Measurements from ENCODE around the gene UNCX.

UNCX gene

DNA sequence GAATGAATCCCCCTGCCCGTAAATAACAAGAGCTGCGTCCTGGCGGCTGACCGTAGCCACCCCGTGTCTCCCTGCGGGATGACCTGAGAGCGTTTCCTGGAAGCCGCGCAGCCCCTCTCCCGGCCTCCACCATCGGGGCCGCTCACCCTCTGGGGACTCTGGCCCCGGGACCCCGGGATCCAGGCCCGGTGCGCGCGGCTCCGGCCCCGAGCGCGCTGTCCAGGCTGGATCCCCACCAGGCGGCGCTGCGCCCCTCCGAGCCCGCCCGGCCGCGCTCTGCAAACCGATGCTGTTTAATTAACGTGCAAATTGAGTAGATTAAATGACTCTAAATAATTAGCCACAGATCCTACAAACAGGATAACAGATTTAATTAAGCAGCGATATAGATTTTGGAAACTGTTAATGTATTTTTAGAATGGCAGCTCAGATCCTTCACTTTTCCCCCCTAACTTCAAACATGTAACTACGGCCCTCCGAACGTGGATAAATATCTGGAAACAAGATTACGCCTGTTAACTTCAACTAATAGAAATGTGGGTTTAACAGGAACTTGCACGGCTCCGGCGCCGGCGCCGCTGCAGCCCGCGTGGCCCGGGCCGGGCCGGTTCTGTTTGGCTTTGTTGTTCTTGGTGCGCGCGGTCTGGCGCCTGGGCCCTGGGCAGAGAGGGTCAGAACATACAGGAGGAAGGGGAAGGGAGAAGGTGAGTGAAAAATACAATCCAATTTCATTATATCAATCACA is 7.1 kb upstream of the UNCX start:
- Mint-ChIP-seq H3K4me3 (no peak overlapping the region), H3K36me3 (no peaks in the 10 kb centered on the region), H3K9me3 (ENCODE audit: low read depth) (no peaks in the 10 kb centered on the region), H3K27ac (no peak overlapping the region), H3K4me1 (ENCODE audit: low read depth) (peaks cover 16% of the 10 kb centered on the region), H3K27me3 (peaks cover 27% of the 10 kb centered on the region)

DNA sequence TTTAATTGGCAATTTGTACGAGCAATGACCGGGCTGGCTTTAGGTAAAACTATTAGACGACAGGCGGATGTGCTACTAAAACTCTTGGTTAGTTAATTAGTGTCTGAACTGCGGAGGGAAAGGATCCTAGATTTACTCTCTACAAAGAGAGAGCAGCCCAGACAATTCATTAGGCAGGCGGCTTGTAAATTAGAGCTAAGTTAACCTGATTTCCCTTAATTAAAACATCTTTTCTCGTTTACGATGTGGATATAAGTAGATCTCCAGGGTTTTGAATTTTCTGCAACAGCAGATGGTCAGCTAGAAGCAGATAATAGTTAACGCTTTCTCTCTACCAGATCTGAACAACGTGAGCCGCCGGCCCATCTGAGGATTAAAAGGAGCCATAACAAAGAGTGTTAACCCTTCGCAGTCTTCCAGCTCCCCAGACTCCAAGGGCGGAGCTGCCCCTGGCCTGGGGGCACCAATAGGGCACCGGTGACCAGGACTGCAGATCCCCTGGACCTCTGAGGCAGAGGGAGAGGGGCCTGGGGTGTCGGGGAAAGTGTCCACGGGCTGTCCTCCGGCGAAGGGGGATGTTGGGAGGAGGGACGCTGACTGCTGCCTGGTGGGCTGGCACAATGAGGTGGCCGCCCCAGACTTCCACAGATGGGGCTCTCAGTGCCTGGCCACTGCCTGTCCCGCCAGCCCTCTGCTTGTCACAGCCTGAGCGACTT is 6.3 kb upstream of the UNCX start:
- Mint-ChIP-seq H3K36me3 (no peaks in the 10 kb centered on the region), H3K9me3 (ENCODE audit: low read depth) (no peaks in the 10 kb centered on the region), H3K27ac (no peak overlapping the region), H3K27me3 (peaks cover 30% of the 10 kb centered on the region), H3K4me3 (no peak overlapping the region), H3K4me1 (ENCODE audit: low read depth) (peaks cover 21% of the 10 kb centered on the region)

DNA sequence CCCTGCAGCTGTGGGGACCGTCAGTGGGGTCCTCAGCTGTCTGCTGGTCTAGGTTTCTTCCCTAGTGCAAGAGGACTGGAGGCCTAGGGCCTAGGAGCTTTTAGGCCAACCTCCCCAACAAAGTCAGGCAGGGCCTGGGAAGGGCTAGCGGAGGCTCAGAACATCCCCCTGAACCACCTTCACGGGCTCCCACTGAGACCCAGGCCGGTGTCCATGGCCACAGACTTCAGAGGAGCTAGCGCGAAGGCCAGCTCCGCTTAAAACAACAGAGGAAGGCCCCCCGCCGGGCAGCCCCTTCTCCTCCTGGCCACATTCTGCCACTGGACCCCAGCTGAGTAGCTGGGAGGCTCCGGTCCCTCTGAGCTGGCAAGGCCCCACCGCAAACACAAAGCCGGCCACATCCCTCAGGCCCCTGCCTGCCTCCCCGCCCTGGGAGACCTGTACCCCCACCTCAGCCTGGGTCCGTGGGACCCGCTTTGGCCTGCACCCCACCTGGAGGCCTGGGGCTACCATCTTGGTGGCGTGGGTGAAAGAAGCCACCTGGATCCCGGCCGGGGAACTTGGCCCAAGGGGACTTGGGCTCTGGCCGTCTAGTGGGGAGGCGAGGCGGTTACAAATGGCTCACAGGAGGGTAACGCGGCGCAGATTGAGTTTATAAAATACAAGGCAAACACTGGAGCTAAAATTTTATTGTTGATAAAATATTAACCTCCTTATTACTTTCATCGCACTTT is 5.4 kb upstream of the UNCX start:
- H3K4me3 Mint-ChIP-seq: no peak overlapping the region
- H3K9me3 Mint-ChIP-seq (ENCODE audit: low read depth): no peaks in the 10 kb centered on the region
- no peak overlapping the region for H3K27ac Mint-ChIP-seq
- peaks cover 34% of the 10 kb centered on the region for H3K27me3 Mint-ChIP-seq
- H3K36me3 Mint-ChIP-seq: no peaks in the 10 kb centered on the region
- H3K4me1 Mint-ChIP-seq (ENCODE audit: low read depth): peaks cover 29% of the 10 kb centered on the region

GRCh38 chr7:1227814-1228544 is 4.7 kb upstream of the UNCX start:
- H3K4me1 Mint-ChIP-seq (ENCODE audit: low read depth): peaks cover 30% of the 10 kb centered on the region

GRCh38 chr7:1228545-1229201 is 4.0 kb upstream of the UNCX start:
- H3K9me3 Mint-ChIP-seq (ENCODE audit: low read depth): no peaks in the 10 kb centered on the region
- peaks cover 30% of the 10 kb centered on the region for H3K4me1 Mint-ChIP-seq (ENCODE audit: low read depth)
- H3K27me3 Mint-ChIP-seq: peaks cover 35% of the 10 kb centered on the region
- no peak overlapping the region for H3K27ac Mint-ChIP-seq
- H3K36me3 Mint-ChIP-seq: no peaks in the 10 kb centered on the region
- H3K4me3 Mint-ChIP-seq: no peak overlapping the region

More at GRCh38 chr7:1227814-1228544, 4.7 kb upstream of the UNCX start:
- Mint-ChIP-seq H3K9me3 (ENCODE audit: low read depth) (no peaks in the 10 kb centered on the region), H3K27ac (no peak overlapping the region), H3K4me3 (no peak overlapping the region), H3K36me3 (no peaks in the 10 kb centered on the region), H3K27me3 (peaks cover 35% of the 10 kb centered on the region)

- Mint-ChIP-seq H3K36me3 (no peaks in the 10 kb centered on the region), H3K4me3 (no peak overlapping the region), H3K27me3 (peaks cover 36% of the 10 kb centered on the region), H3K27ac (no peak overlapping the region), H3K4me1 (ENCODE audit: low read depth) (peaks cover 33% of the 10 kb centered on the region), H3K9me3 (ENCODE audit: low read depth) (no peaks in the 10 kb centered on the region)
Observed at GRCh38 chr7:1229202-1229947, 3.3 kb upstream of the UNCX start.

GRCh38 chr7:1229956-1230355 is 2.7 kb upstream of the UNCX start:
- no peak overlapping the region for H3K27ac Mint-ChIP-seq
- peaks cover 39% of the 10 kb centered on the region for H3K4me1 Mint-ChIP-seq (ENCODE audit: low read depth)
- no peak overlapping the region for H3K4me3 Mint-ChIP-seq
- H3K27me3 Mint-ChIP-seq: peaks cover 41% of the 10 kb centered on the region
- H3K9me3 Mint-ChIP-seq (ENCODE audit: low read depth): no peaks in the 10 kb centered on the region
- no peaks in the 10 kb centered on the region for H3K36me3 Mint-ChIP-seq

- H3K27ac Mint-ChIP-seq: no peak overlapping the region
Observed at GRCh38 chr7:1230411-1231213, 2.1 kb upstream of the UNCX start.

DNA sequence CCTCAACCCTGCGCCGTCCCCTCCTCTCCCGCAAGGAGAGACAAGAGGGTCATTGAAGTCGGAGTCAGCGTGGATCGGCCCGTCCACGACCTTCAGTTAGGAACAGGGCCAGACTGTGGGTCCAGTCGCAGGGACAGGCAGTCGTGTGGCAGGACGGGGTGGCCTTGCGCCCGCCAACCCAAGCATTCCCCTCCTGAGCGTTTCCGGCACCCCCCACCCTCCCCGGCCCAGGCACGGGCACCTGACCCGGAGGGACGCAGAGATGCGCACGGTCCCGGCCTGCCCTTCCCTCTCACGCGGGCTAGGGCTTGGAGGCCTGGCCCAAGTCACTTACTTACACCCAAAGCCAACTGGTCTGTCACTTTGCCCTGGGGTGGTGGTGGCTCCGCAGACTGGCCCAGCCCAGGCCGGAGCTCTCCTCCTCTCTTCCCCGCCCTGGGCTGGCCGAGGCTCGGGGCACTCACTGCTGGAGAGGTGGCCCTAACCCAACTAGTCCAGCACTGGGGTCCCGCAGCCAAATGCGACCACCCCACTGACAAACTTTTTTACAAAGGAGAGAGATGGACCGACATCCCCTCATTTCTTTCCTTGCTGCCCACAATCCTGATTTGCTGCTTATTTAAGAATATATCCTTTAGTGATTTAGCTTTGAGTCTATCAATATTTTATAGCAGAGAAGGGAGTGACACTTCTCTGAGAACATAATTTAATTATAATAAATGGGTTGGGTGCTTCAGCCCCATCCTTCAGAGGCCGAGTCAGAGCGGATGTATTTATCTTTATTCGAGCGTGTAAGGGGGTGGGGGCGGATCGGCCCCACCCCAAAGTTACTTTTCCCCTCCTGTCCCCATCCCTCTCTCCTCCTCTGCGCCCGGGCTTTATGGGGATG is 1.2 kb upstream of the UNCX start:
- Mint-ChIP-seq H3K27me3 (peaks cover 33% of the 10 kb centered on the region), H3K4me1 (ENCODE audit: low read depth) (peaks cover 36% of the 10 kb centered on the region), H3K4me3 (peak overlapping the region; percentile 60), H3K27ac (no peak overlapping the region), H3K9me3 (ENCODE audit: low read depth) (no peaks in the 10 kb centered on the region), H3K36me3 (no peaks in the 10 kb centered on the region)

More at GRCh38 chr7:1230411-1231213, 2.1 kb upstream of the UNCX start:
- Mint-ChIP-seq H3K4me3 (no peak overlapping the region), H3K4me1 (ENCODE audit: low read depth) (peaks cover 39% of the 10 kb centered on the region), H3K27me3 (peaks cover 41% of the 10 kb centered on the region), H3K36me3 (no peaks in the 10 kb centered on the region), H3K9me3 (ENCODE audit: low read depth) (no peaks in the 10 kb centered on the region)

- H3K4me1 Mint-ChIP-seq (ENCODE audit: low read depth): peaks cover 38% of the 10 kb centered on the region
- no peak overlapping the region for H3K27ac Mint-ChIP-seq
- no peaks in the 10 kb centered on the region for H3K36me3 Mint-ChIP-seq
- peaks cover 33% of the 10 kb centered on the region for H3K27me3 Mint-ChIP-seq
- peak overlapping the region; percentile 60 for H3K4me3 Mint-ChIP-seq
- no peaks in the 10 kb centered on the region for H3K9me3 Mint-ChIP-seq (ENCODE audit: low read depth)
Observed at GRCh38 chr7:1232103-1232466, 587 bp upstream of the UNCX start.

- H3K27me3 Mint-ChIP-seq: peaks cover 28% of the 10 kb centered on the region
- no peaks in the 10 kb centered on the region for H3K9me3 Mint-ChIP-seq (ENCODE audit: low read depth)
- peaks cover 36% of the 10 kb centered on the region for H3K4me1 Mint-ChIP-seq (ENCODE audit: low read depth)
- no peaks in the 10 kb centered on the region for H3K36me3 Mint-ChIP-seq
- no peak overlapping the region for H3K4me3 Mint-ChIP-seq
- H3K27ac Mint-ChIP-seq: no peak overlapping the region
Observed at GRCh38 chr7:1233333-1234048, 819 bp downstream of the UNCX start.

All from activated naive CD8-positive, alpha-beta T cell (primary cell).